ENCODE data around the gene ZNF302.

DNA sequence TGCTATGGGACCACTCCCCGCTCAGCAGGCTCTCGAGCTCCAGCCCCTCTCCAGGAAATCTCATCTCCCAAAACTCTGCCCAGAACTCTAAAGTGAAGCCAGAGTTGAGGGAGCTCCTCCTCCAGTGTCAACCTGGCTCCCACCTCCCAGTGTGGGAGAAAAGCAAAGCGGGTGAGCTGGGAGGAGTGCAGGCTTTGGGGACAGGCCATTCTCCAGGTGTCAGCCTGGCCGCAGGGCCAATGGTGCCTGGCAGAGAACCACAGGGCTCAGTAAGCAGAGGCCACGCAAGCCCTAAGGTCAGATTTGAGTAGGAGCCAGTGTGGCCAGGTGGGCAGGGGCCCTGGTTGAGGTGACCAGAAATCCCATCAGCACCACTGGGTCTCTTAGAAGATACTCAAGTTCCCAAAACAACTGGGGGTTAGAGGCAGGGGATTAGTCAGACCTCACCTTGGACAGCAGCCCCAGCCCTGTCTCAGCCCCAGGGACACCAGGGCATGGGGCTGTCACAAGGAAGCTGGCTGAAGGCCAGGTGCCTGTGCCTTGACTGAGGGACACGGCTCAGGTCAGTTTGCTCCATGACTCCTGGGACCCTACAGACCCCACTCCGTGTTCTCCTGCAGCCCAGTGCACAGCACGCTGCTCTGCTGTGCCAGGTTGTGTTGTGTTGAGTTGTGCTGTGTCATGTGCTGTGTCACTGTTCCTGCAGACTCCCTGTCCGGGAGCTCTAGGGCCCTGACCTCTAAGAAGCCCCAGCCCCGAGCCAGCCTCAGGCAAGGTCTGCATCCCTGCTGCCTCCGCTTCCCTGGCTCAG lies 53.7 kb downstream of the ZNF302 start:
- TF ChIP-seq CTCF (conservative IDR thresholded peaks at IDR 0.05; ENCODE audit: low read depth, low read length) (no peak), EZH2 (IDR thresholded peaks at IDR 0.05; ENCODE audit: low read length, unreplicated experiment) (no peak), EZH2phosphoT487 (IDR thresholded peaks at IDR 0.05; ENCODE audit: borderline replicate concordance, low read length) (no peak)

Measured in PC-3 (cell line).